K562 (cell line): ENCODE measurements around the gene PPAN. TPM values are rescaled to one million over a fixed set of nuclear protein-coding genes. Genes with fewer than 3 reads are reported as not detected.

Experiments used
- ADNP ChIP-seq: fragments of 200-800 bp; sonication (Bioruptor generic); IDR thresholded peaks from 2 replicates; pipeline ENCODE4 v1.6.1; 2016; ENCODE audit warnings: missing genetic modification characterization, missing compliant biosample characterization
- ARNT ChIP-seq, 2 experiments: fragments of 450-650 bp; IDR thresholded peaks; 2 replicates each; pipeline ENCODE4 v1.6.1; 2016; ENCODE audit warnings: mild to moderate bottlenecking in 1 of 2
- BHLHE40 ChIP-seq: IDR thresholded peaks from 2 replicates; pipeline ENCODE4 v1.6.1; 2011; ENCODE audit warnings: low read length, improper control_type of control experiment
- CHD1 ChIP-seq: fragments of 200-600 bp; sonication (generic); IDR thresholded peaks from one replicate; pipeline ENCODE4 v1.6.1; 2012; ENCODE audit warnings: mild to moderate bottlenecking, moderate library complexity, low read length, inconsistent platforms
- CTBP1 ChIP-seq: fragments of 450-650 bp; IDR thresholded peaks from 2 replicates; pipeline ENCODE4 v1.6.1; 2016; ENCODE audit warnings: borderline replicate concordance
- CTCFL ChIP-seq: IDR thresholded peaks from 2 replicates; pipeline ENCODE4 v1.6.1; 2011; ENCODE audit warnings: borderline replicate concordance, low read depth, mild to moderate bottlenecking, moderate library complexity, low read length; ENCODE audit not compliant: insufficient read depth, poor library complexity, severe bottlenecking
- DLX4 ChIP-seq: fragments of 250-450 bp; sonication (Bioruptor Pico); IDR thresholded peaks from 2 replicates; pipeline ENCODE4 v1.6.1; 2021; ENCODE audit warnings: mild to moderate bottlenecking
- HINFP ChIP-seq: fragments of 450-650 bp; conservative IDR thresholded peaks from 2 replicates; pipeline ENCODE4 v1.6.1; 2016; ENCODE audit warnings: missing genetic modification characterization, low read depth, mild to moderate bottlenecking, control low read depth, missing compliant biosample characterization
- KAT8 ChIP-seq: fragments of 450-650 bp; IDR thresholded peaks from 2 replicates; pipeline ENCODE4 v1.6.1; 2016; ENCODE audit warnings: low read depth, mild to moderate bottlenecking
- KDM1A ChIP-seq, 2 experiments: fragments of 450-650 bp; IDR thresholded peaks; 2 replicates each; pipeline ENCODE4 v1.6.1; 2016; ENCODE audit warnings: mild to moderate bottlenecking in 2 of 2
- NELFE ChIP-seq: IDR thresholded peaks from 2 replicates; pipeline ENCODE4 v1.6.1; 2011; ENCODE audit warnings: mild to moderate bottlenecking; ENCODE audit not compliant: insufficient read depth, insufficient read length
- PTBP1 ChIP-seq: fragments of 200-400 bp; formaldehyde crosslinking; IDR thresholded peaks from 2 replicates; pipeline ENCODE4 v1.6.1; 2017; ENCODE audit warnings: low read depth, low read length
- SREBF2 ChIP-seq: sonication (generic); formaldehyde crosslinking; IDR thresholded peaks from 2 replicates; pipeline ENCODE4 v1.4.0; 2020; ENCODE audit warnings: mild to moderate bottlenecking, missing genetic modification reagents
- ZNF695 ChIP-seq: fragments of 450-650 bp; formaldehyde crosslinking; IDR thresholded peaks from 2 replicates; pipeline ENCODE4 v1.4.0; 2020; ENCODE audit warnings: mild to moderate bottlenecking, moderate library complexity
- ZNF740 ChIP-seq, 3 experiments: fragments of 200-800 bp in 1 of 3; sonication (Bioruptor generic) in 1 of 3; sonication (generic) in 1 of 3; formaldehyde crosslinking in 1 of 3; IDR thresholded peaks; 2 replicates each; pipeline versions ENCODE4 v1.6.1 to v1.8.0; 2016 to 2022; ENCODE audit warnings: mild to moderate bottlenecking in 2 of 3, missing compliant biosample characterization in 2 of 3, missing genetic modification characterization in 2 of 3, missing genetic modification reagents in 1 of 3
- polyA plus RNA-seq, 8 experiments: library from polyadenylated mRNA; depleted of rRNA in 4 of 8; stranded (reverse) in 5 of 8; unstranded in 3 of 8; fragments of >200 nt; fragmentation: Nextera tagmentation in 2 of 8; fragmentation: Illumina TruSeq in 1 of 8; extraction: Ambion mirVana in 2 of 8; extraction: Trizol in 1 of 8; gene quantifications; 2 replicates each; pipeline versions ENCODE4 v1.2.1 to v1.2.3, GENCODE V29; 2011 to 2014; ENCODE audit warnings: inconsistent platforms in 1 of 8, missing spikeins in 1 of 8
- total RNA-seq, 7 experiments: library from RNA; depleted of rRNA in 6 of 7; stranded (reverse); fragments of >200 nt in 6 of 7; fragmentation: Illumina TruSeq in 2 of 7; extraction: Trizol in 2 of 7; gene quantifications; 2 replicates each; pipeline versions ENCODE4 v1.2.1 to v1.2.3, GENCODE V29; 2011 to 2021; ENCODE audit warnings: low replicate concordance in 1 of 7

The PPAN gene
- total and polyA plus RNA-seq, 9 of the 15 experiments (the other 6 are each of a cell fraction or from before 2014, with no cell fraction given): 2.2 to 129 (median 59.1) TPM

GRCh38 chr19:10112895-10113591, 6.9 kb downstream of the PPAN start (continued):
- TF ChIP-seq CTCFL (no peak), ARNT (IDR thresholded peaks at IDR 0.05) (no peak), HINFP (tag) (no peak), ZNF740 (CRISPR knock-in tag; IDR thresholded peaks at IDR 0.05) (0 out of 2 replicates have a peak, but pooled peaks have one; percentile 12), ZNF740 (tag; IDR thresholded peaks at IDR 0.05) (no peak), KAT8 (no peak), DLX4 (CRISPR knock-in tag) (no peak), BHLHE40 (0 out of 2 replicates have a peak, but pooled peaks have one; percentile 25), PTBP1 (no peak), CTBP1 (peak; percentile 35; the same call in 1 of the 2 replicates), KDM1A (IDR thresholded peaks at IDR 0.05) (no peak), NELFE (no peak), CHD1 (no peak), SREBF2 (CRISPR knock-in tag) (no peak), ZNF695 (CRISPR knock-in tag) (0 out of 2 replicates have a peak, but pooled peaks have one; percentile 43), ADNP (tag) (no peak)
